ENCODE measurements around the gene RAB1A. TPM values are rescaled to one million over a fixed set of nuclear protein-coding genes. Genes with fewer than 3 reads are reported as not detected.

RAB1A gene
- total and polyA plus RNA-seq, 2 donors (not counting 1 experiment from before 2014, with no cell fraction given): 26.6 to 42.2 TPM

DNA sequence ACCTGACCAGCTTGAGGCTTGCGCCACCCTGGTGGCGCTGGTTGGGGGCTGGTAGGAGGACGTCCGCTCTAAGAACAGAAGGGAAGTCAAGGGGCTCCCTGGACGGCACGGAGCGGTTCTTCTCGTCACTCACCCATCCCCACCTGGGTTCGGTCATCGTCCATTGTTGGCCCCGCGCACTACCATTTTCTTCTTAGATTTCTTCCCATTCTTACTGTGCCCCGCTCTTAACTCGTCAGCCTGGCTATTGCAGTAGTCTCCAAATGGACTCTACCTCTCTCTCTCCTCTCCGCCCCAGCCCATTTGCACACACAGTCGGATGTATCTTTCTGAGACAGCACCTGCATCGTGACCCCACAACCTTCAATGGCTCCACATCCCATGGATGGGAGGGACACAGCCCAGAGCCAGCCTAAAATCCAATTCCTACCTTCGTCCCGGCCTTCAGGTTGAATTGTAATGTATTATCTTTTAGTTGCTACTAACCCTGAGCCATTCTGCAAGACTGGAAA, 814 bp upstream of the RAB1A start:
- Mint-ChIP-seq H3K27ac (peak overlapping the region; percentile 100), H3K4me1 (peaks cover 37% of the 10 kb centered on the region), H3K27me3 (no peaks in the 10 kb centered on the region), H3K9me3 (ENCODE audit: insufficient read depth) (no peaks in the 10 kb centered on the region), H3K4me3 (peak overlapping the region; percentile 100)
- Histone ChIP-seq H3K27me3 (replicated peaks in 1 of 4; ENCODE audit: control extremely low read depth in 1 of 4, control insufficient read depth in 3 of 4, insufficient read depth in 4 of 4, low read length in 3 of 4) (no peaks in the 10 kb centered on the region), H3K9me3 (ENCODE audit: control extremely low read depth in 1 of 3, control insufficient read depth in 2 of 3, insufficient read depth in 1 of 3, low read length in 2 of 3) (no peaks in the 10 kb centered on the region), H3K4me1 (ENCODE audit: control insufficient read depth in 2 of 2, insufficient read depth in 2 of 2, low read length in 2 of 2) (peaks cover 23 to 25% of the 10 kb centered on the region in 2 donors), H2AFZ (ENCODE audit: insufficient read depth, low read depth, low read length, poor library complexity, severe bottlenecking) (peak overlapping the region; percentile 98), H3K79me2 (ENCODE audit: control insufficient read depth, insufficient read depth, low read length) (peaks cover 48% of the 10 kb centered on the region), H3K9ac (ENCODE audit: low read length) (peak overlapping the region; percentile 87), H3K4me2 (replicated peaks; ENCODE audit: low read depth, low read length, poor library complexity, severe bottlenecking) (peak overlapping the region; percentile 90), H3K4me3 (ENCODE audit: control extremely low read depth in 1 of 5, extremely low read depth in 1 of 5, insufficient read depth in 1 of 5, low read depth in 2 of 5, low read length in 4 of 5) (peak overlapping the region; percentile 68 to 97 (median 83)), H3K36me3 (replicated peaks in 1 of 2; ENCODE audit: control extremely low read depth in 1 of 2, control insufficient read depth in 1 of 2, extremely low read depth in 1 of 2, insufficient read depth in 2 of 2, low read length in 1 of 2) (no peaks in the 10 kb centered on the region), H3K27ac (ENCODE audit: low read length in 2 of 2) (peak overlapping the region; percentile 81 to 83), H4K20me1 (ENCODE audit: control insufficient read depth, insufficient read depth, low read length, poor library complexity, severe bottlenecking) (peaks cover 37% of the 10 kb centered on the region)
- no peak for TF ChIP-seq EZH2 (IDR thresholded peaks at IDR 0.05; ENCODE audit: borderline replicate concordance, insufficient read depth, low read depth, low read length, poor library complexity, severe bottlenecking)
- no peak for TF ChIP-seq CTCF (IDR thresholded peaks at IDR 0.05)
- ChIA-PET CTCF (interaction anchor here (0.7 to 2.3 kb wide), 11 partner anchors 26 to 215 kb away, joined by 3 to 14 read pairs (median 4); partner anchors contain the start of genes ACTR2 and CEP68), POLR2A (interaction anchor here (0.5 to 2.6 kb wide), 12 partner anchors 11 to 1289 kb away, joined by 3 to 20 read pairs (median 5); partner anchors contain the start of genes ACTR2, CEP68, SERTAD2 and UGP2)
- 8% methylated on average over 12 of the region's 19 CpGs for WGBS (ENCODE audit: insufficient coverage)
- ATAC-seq (ENCODE audit: low read depth) (peak; percentile 8), DNase-seq (peak; percentile 72)
- intact Hi-C loops (cut with micrococcal nuclease): loop anchor here (1.0 to 5.0 kb wide), 7 partner anchors 66 to 986 kb away; partner anchors contain the start of genes ACTR2, AFTPH, CEP68 and PELI1

- peak; percentile 5 for ATAC-seq (ENCODE audit: low read depth)
- peaks cover 45% of the 10 kb centered on the region for H3K4me1 Mint-ChIP-seq
- Histone ChIP-seq H3K9ac (ENCODE audit: low read length) (peak overlapping the region; percentile 100), H3K79me2 (ENCODE audit: control insufficient read depth, insufficient read depth, low read length) (peaks cover 62% of the 10 kb centered on the region), H3K9me3 (ENCODE audit: control extremely low read depth in 1 of 3, control insufficient read depth in 2 of 3, insufficient read depth in 1 of 3, low read length in 2 of 3) (no peaks in the 10 kb centered on the region), H2AFZ (ENCODE audit: insufficient read depth, low read depth, low read length, poor library complexity, severe bottlenecking) (peak overlapping the region; percentile 88), H3K4me2 (replicated peaks; ENCODE audit: low read depth, low read length, poor library complexity, severe bottlenecking) (peak overlapping the region; percentile 84), H3K4me3 (ENCODE audit: control extremely low read depth in 1 of 5, extremely low read depth in 1 of 5, insufficient read depth in 1 of 5, low read depth in 2 of 5, low read length in 4 of 5) (peak overlapping the region; percentile 96 to 97 (median 97)), H3K27me3 (replicated peaks in 1 of 4; ENCODE audit: control extremely low read depth in 1 of 4, control insufficient read depth in 3 of 4, insufficient read depth in 4 of 4, low read length in 3 of 4) (no peaks in the 10 kb centered on the region), H4K20me1 (ENCODE audit: control insufficient read depth, insufficient read depth, low read length, poor library complexity, severe bottlenecking) (peaks cover 51% of the 10 kb centered on the region), H3K27ac (ENCODE audit: low read length in 2 of 2) (peak overlapping the region; percentile 94 to 98), H3K4me1 (ENCODE audit: control insufficient read depth in 2 of 2, insufficient read depth in 2 of 2, low read length in 2 of 2) (peaks cover 23 to 28% of the 10 kb centered on the region in 2 donors), H3K36me3 (replicated peaks in 1 of 2; ENCODE audit: control extremely low read depth in 1 of 2, control insufficient read depth in 1 of 2, extremely low read depth in 1 of 2, insufficient read depth in 2 of 2, low read length in 1 of 2) (no peaks in the 10 kb centered on the region)
- 0% methylated on average over 29 of the region's 29 CpGs for WGBS (ENCODE audit: insufficient coverage)
- H3K9me3 Mint-ChIP-seq (ENCODE audit: insufficient read depth): no peaks in the 10 kb centered on the region
- CTCF ChIA-PET: interaction anchor here (0.5 to 2.3 kb wide), 21 partner anchors 10 to 1429 kb away, joined by 3 to 14 read pairs (median 3); partner anchors contain the start of genes ACTR2, AFTPH and CEP68
- TF ChIP-seq CTCF (IDR thresholded peaks at IDR 0.05): no peak
- no peak for TF ChIP-seq EZH2 (IDR thresholded peaks at IDR 0.05; ENCODE audit: borderline replicate concordance, insufficient read depth, low read depth, low read length, poor library complexity, severe bottlenecking)
- intact Hi-C loops (cut with micrococcal nuclease): no loop called here
- no peak for DNase-seq
- POLR2A ChIA-PET: interaction anchor here (0.6 to 2.6 kb wide), 16 partner anchors 13 to 1541 kb away, joined by 3 to 20 read pairs (median 5); partner anchors contain the start of genes ACTR2, CEP68, UGP2 and WDPCP
- no peaks in the 10 kb centered on the region for H3K27me3 Mint-ChIP-seq
- H3K4me3 Mint-ChIP-seq: peak overlapping the region; percentile 100
- H3K27ac Mint-ChIP-seq: peak overlapping the region; percentile 100
These were observed 550 bp downstream of the RAB1A start for GRCh38 chr2:65129286-65129825.
